ENCODE results near the gene ASIC1.
A peak's percentile ranks its signal among the peaks of the same experiment; 100 is the strongest.

ASIC1 gene

GRCh38 chr12:50072198-50072907 is 15.0 kb downstream of the ASIC1 start:
- no peak for TF ChIP-seq CTCF (IDR thresholded peaks at IDR 0.05)
- no peaks in the 10 kb centered on the region for H3K79me2 ChIP-seq
- H3K9ac ChIP-seq = no peak overlapping the region
- H3K9me3 ChIP-seq (ENCODE audit: control insufficient read depth, low read length) = no peaks in the 10 kb centered on the region
- no peaks in the 10 kb centered on the region for H3K36me3 ChIP-seq (ENCODE audit: control insufficient read depth, insufficient read depth, low read length)
- no peak overlapping the region for H3K4me3 ChIP-seq (ENCODE audit: low read depth, low read length)
- no peak overlapping the region for H3K4me2 ChIP-seq (ENCODE audit: low read length)
- H3K27ac ChIP-seq = no peak overlapping the region
- peaks cover 6% of the 10 kb centered on the region for H3K4me1 ChIP-seq
- no peak overlapping the region for H2AFZ ChIP-seq
- H3K27me3 ChIP-seq (ENCODE audit: control insufficient read depth, insufficient read depth, low read length) = no peaks in the 10 kb centered on the region

- Histone ChIP-seq H3K36me3 (ENCODE audit: control insufficient read depth, insufficient read depth, low read length) (no peaks in the 10 kb centered on the region), H3K4me2 (ENCODE audit: low read length) (no peak overlapping the region), H3K4me3 (ENCODE audit: low read depth, low read length) (no peak overlapping the region), H3K27ac (no peak overlapping the region), H3K4me1 (peaks cover 6% of the 10 kb centered on the region), H3K27me3 (ENCODE audit: control insufficient read depth, insufficient read depth, low read length) (no peaks in the 10 kb centered on the region), H3K9me3 (ENCODE audit: control insufficient read depth, low read length) (no peaks in the 10 kb centered on the region), H2AFZ (no peak overlapping the region), H3K9ac (no peak overlapping the region), H3K79me2 (no peaks in the 10 kb centered on the region)
- no peak for TF ChIP-seq CTCF (IDR thresholded peaks at IDR 0.05)
These were observed 15.8 kb downstream of the ASIC1 start for GRCh38 chr12:50073206-50073605.

GRCh38 chr12:50073712-50074111 is 16.3 kb downstream of the ASIC1 start:
- Histone ChIP-seq H3K36me3 (ENCODE audit: control insufficient read depth, insufficient read depth, low read length) (no peaks in the 10 kb centered on the region), H3K79me2 (no peaks in the 10 kb centered on the region)
- TF ChIP-seq CTCF (IDR thresholded peaks at IDR 0.05) = no peak

GRCh38 chr12:50074936-50075807 is 17.8 kb downstream of the ASIC1 start:
- Histone ChIP-seq H3K27me3 (ENCODE audit: control insufficient read depth, insufficient read depth, low read length) (no peaks in the 10 kb centered on the region), H3K36me3 (ENCODE audit: control insufficient read depth, insufficient read depth, low read length) (no peaks in the 10 kb centered on the region), H3K9me3 (ENCODE audit: control insufficient read depth, low read length) (no peaks in the 10 kb centered on the region), H3K79me2 (no peaks in the 10 kb centered on the region), H3K27ac (no peak overlapping the region), H2AFZ (peak overlapping the region; percentile 54), H3K4me2 (ENCODE audit: low read length) (no peak overlapping the region), H3K9ac (no peak overlapping the region), H3K4me1 (peaks cover 6% of the 10 kb centered on the region), H3K4me3 (ENCODE audit: low read depth, low read length) (no peak overlapping the region)
- peak; percentile 95 for TF ChIP-seq CTCF (IDR thresholded peaks at IDR 0.05)

More at GRCh38 chr12:50073712-50074111, 16.3 kb downstream of the ASIC1 start:
- H2AFZ ChIP-seq = no peak overlapping the region
- H3K27me3 ChIP-seq (ENCODE audit: control insufficient read depth, insufficient read depth, low read length) = no peaks in the 10 kb centered on the region
- H3K9me3 ChIP-seq (ENCODE audit: control insufficient read depth, low read length) = no peaks in the 10 kb centered on the region
- H3K4me1 ChIP-seq = peaks cover 6% of the 10 kb centered on the region
- no peak overlapping the region for H3K4me3 ChIP-seq (ENCODE audit: low read depth, low read length)
- H3K27ac ChIP-seq = no peak overlapping the region
- H3K4me2 ChIP-seq (ENCODE audit: low read length) = no peak overlapping the region
- no peak overlapping the region for H3K9ac ChIP-seq
